ENCODE results near the gene EXOC3.

EXOC3 gene

DNA sequence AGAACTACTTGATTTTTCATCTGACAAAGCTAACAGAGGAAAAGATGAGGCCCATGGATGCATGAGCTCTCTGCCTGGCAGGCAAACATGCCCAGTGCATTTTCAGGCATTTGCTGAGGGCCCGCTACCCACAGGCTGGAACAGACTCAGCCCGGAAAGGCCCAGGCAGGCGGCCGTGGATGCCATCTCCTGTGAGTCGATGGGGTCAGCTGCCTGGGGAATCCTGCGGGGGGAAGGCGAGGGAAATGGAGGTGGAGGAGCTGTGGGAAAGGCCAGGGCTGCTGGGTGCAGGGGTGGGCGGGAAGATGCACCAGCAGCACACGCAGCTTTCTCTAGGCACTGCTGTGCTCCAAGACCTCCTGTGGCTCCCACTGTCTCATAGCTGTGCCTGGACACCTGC is 67.5 kb downstream of the EXOC3 start:
- TF ChIP-seq, protein P1, sequence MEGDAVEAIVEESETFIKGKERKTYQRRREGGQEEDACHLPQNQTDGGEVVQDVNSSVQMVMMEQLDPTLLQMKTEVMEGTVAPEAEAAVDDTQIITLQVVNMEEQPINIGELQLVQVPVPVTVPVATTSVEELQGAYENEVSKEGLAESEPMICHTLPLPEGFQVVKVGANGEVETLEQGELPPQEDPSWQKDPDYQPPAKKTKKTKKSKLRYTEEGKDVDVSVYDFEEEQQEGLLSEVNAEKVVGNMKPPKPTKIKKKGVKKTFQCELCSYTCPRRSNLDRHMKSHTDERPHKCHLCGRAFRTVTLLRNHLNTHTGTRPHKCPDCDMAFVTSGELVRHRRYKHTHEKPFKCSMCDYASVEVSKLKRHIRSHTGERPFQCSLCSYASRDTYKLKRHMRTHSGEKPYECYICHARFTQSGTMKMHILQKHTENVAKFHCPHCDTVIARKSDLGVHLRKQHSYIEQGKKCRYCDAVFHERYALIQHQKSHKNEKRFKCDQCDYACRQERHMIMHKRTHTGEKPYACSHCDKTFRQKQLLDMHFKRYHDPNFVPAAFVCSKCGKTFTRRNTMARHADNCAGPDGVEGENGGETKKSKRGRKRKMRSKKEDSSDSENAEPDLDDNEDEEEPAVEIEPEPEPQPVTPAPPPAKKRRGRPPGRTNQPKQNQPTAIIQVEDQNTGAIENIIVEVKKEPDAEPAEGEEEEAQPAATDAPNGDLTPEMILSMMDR (IDR thresholded peaks at IDR 0.05; ENCODE audit: unreplicated experiment in 3 of 3), result no peak
- no peaks in the 10 kb centered on the region for H3K36me3 Mint-ChIP-seq (ENCODE audit: low read depth)
- H3K27ac Mint-ChIP-seq, result no peak overlapping the region
- no peaks in the 10 kb centered on the region for H3K9me3 Mint-ChIP-seq
- no peak overlapping the region for H3K4me3 Mint-ChIP-seq
- no peaks in the 10 kb centered on the region for H3K4me1 Mint-ChIP-seq
- peaks cover 52% of the 10 kb centered on the region for H3K27me3 Mint-ChIP-seq (ENCODE audit: low read depth)

DNA sequence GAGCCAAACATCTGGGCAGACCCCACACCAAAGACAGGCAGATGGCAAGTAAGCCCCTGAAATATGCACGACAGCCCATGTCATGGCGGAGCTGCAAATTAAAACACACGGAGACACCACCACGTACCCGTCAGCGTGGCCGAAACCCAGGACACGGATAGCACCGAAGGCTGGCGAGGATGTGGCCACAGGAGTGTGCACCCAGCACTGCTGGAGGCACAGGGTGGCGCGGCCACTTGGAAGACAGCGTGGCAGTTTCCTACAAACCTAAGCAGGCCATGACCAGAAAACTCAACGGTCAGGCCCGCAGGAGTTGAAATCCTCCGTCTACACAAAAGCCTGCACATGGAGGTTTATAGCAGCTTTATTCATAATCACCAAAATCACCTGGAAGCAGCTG is 68.5 kb downstream of the EXOC3 start:
- H3K27me3 Mint-ChIP-seq (ENCODE audit: low read depth), result peaks cover 51% of the 10 kb centered on the region
- no peak overlapping the region for H3K27ac Mint-ChIP-seq
- no peaks in the 10 kb centered on the region for H3K36me3 Mint-ChIP-seq (ENCODE audit: low read depth)
- H3K4me1 Mint-ChIP-seq, result no peaks in the 10 kb centered on the region
- no peaks in the 10 kb centered on the region for H3K9me3 Mint-ChIP-seq
- no peak overlapping the region for H3K4me3 Mint-ChIP-seq
- TF ChIP-seq, protein P1 (IDR thresholded peaks at IDR 0.05; ENCODE audit: unreplicated experiment in 3 of 3), result no peak

DNA sequence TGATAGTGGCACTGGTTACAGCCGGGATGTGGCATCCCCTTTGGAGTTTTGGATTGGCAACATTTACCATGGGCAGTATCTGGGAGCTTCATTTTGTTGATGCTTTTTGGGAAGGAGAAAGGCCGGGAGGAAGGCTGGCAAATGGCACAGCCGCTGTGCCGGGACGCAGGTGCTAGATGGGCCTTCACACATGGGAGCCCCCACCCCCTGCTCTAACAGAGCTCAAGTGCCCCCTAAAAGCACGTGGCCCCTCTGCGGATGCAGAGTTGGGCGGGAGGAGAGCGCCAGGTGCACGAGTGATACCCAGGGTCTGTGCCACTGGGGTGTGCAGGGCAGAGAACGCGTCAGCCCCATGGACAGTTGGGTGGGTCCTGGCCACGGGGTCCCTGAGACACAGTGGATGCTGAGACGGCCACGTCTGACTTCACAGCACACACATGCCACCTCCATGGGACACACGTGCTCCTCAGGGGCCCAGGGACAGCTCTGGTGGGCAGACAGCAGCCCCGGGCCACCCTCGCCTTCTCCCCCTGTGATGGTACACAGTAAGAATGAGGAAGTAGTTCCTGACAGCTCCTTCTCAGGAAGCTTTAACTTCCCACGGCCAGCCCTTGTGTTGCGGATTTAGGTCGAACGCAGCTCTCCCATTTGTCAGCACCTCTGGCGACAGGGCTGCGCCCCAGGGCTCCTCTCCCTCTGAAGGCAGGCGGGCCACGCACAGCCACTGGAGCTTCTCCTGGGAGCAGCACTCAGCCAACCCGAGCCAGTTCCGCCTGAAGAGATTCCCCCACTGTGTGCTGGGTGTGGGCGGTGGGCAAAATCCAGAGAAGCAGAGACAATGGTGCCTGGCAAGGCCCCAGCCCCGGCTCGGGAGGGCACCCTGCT is 70.5 kb downstream of the EXOC3 start:
- no peaks in the 10 kb centered on the region for H3K4me1 Mint-ChIP-seq
- peaks cover 64% of the 10 kb centered on the region for H3K27me3 Mint-ChIP-seq (ENCODE audit: low read depth)
- H3K36me3 Mint-ChIP-seq (ENCODE audit: low read depth), result no peaks in the 10 kb centered on the region
- TF ChIP-seq, protein P1 (IDR thresholded peaks at IDR 0.05; ENCODE audit: unreplicated experiment in 3 of 3), result no peak
- peak overlapping the region in 1 of 3 experiments; percentile 68 for H3K27ac Mint-ChIP-seq
- peaks cover 3% of the 10 kb centered on the region for H3K9me3 Mint-ChIP-seq
- no peak overlapping the region for H3K4me3 Mint-ChIP-seq

DNA sequence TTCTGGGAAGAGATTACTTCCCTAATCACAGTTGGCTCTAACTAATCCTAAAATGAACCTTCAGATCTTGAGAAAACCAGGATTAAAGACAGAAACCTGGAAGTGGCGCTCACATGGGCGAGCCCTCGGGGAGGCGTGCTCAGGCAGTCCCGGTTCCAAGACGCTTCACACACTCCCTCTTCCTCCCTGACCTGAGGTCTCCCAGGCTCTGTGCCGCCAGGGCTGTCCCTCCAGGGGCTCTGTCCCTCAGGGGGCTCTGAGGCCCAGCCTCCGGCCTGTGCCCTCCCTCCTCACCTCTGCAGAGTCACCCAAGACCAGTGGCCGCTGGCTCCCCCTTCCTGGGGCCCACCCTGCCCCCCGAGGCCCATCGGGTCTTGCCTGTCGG is 71.1 kb downstream of the EXOC3 start:
- Mint-ChIP-seq H3K27me3 (ENCODE audit: low read depth) (peaks cover 63% of the 10 kb centered on the region), H3K27ac (peak overlapping the region in 1 of 3 experiments; percentile 68), H3K4me3 (no peak overlapping the region), H3K36me3 (ENCODE audit: low read depth) (no peaks in the 10 kb centered on the region), H3K9me3 (peaks cover 3% of the 10 kb centered on the region), H3K4me1 (no peaks in the 10 kb centered on the region)
- TF ChIP-seq, protein P1 (IDR thresholded peaks at IDR 0.05; ENCODE audit: unreplicated experiment in 3 of 3), result no peak

DNA sequence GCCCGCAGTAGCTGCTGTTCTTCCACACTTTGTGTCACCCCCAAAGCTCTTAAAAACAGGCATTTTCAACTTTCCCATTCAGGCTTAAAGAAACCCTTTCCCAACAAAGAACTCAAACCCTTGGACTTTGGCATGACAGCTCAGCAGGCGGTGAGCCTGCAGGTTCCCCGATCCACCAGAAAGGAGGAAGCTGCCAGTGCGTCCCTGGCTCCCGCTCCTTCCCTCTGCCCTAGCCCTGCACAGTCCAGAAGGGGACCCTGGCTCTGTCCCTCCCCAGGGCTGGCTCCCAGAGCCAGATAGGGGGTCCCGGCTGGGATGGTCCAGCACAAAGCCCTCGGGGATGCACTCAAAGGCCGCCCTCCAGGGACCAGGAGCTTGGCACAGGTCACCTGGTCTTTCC is 71.7 kb downstream of the EXOC3 start:
- H3K27ac Mint-ChIP-seq, result peak overlapping the region in 2 of 3 experiments; percentile 50 to 71
- TF ChIP-seq, protein P1 (IDR thresholded peaks at IDR 0.05; ENCODE audit: unreplicated experiment in 3 of 3), result no peak
- no peaks in the 10 kb centered on the region for H3K36me3 Mint-ChIP-seq (ENCODE audit: low read depth)
- no peaks in the 10 kb centered on the region for H3K4me1 Mint-ChIP-seq
- H3K4me3 Mint-ChIP-seq, result no peak overlapping the region
- peaks cover 3% of the 10 kb centered on the region for H3K9me3 Mint-ChIP-seq
- peaks cover 62% of the 10 kb centered on the region for H3K27me3 Mint-ChIP-seq (ENCODE audit: low read depth)

All from nephron (organoid).